ENCODE results near the gene UBE2I.

Gene UBE2I

GRCh38 chr16:1372292-1372950 is 63.0 kb downstream of the UBE2I start:
- Histone ChIP-seq H3K9me3 (ENCODE audit: control insufficient read depth in 2 of 2, low read length in 2 of 2) (no peaks in the 10 kb centered on the region), H3K27me3 (ENCODE audit: control insufficient read depth in 2 of 2, insufficient read depth in 2 of 2, low read length in 2 of 2) (no peaks in the 10 kb centered on the region), H3K27ac (ENCODE audit: low read depth in 2 of 2, low read length in 2 of 2) (no peak overlapping the region), H3K9ac (ENCODE audit: low read depth in 1 of 2, low read length in 2 of 2) (no peak overlapping the region), H3K4me1 (ENCODE audit: control insufficient read depth in 2 of 2, insufficient read depth in 2 of 2, low read length in 2 of 2) (no peaks in the 10 kb centered on the region), H3K4me3 (ENCODE audit: low read length in 2 of 2) (no peak overlapping the region), H3K36me3 (ENCODE audit: control insufficient read depth in 2 of 2, insufficient read depth in 2 of 2, low read length in 2 of 2) (peaks cover 4 to 9% of the 10 kb centered on the region in 2 donors)

GRCh38 chr16:1374418-1375297 is 65.2 kb downstream of the UBE2I start:
- peaks cover 6 to 8% of the 10 kb centered on the region in 2 donors for H3K4me1 ChIP-seq (ENCODE audit: control insufficient read depth in 2 of 2, insufficient read depth in 2 of 2, low read length in 2 of 2)
- no peak overlapping the region for H3K27ac ChIP-seq (ENCODE audit: low read depth in 2 of 2, low read length in 2 of 2)
- no peak overlapping the region for H3K9ac ChIP-seq (ENCODE audit: low read depth in 1 of 2, low read length in 2 of 2)
- H3K36me3 ChIP-seq (ENCODE audit: control insufficient read depth in 2 of 2, insufficient read depth in 2 of 2, low read length in 2 of 2) = peaks cover 3 to 9% of the 10 kb centered on the region in 2 donors
- no peaks in the 10 kb centered on the region for H3K27me3 ChIP-seq (ENCODE audit: control insufficient read depth in 2 of 2, insufficient read depth in 2 of 2, low read length in 2 of 2)
- no peaks in the 10 kb centered on the region for H3K9me3 ChIP-seq (ENCODE audit: control insufficient read depth in 2 of 2, low read length in 2 of 2)
- no peak overlapping the region for H3K4me3 ChIP-seq (ENCODE audit: low read length in 2 of 2)

GRCh38 chr16:1375298-1375640 is 65.8 kb downstream of the UBE2I start:
- Histone ChIP-seq H3K9ac (ENCODE audit: low read depth in 1 of 2, low read length in 2 of 2) (no peak overlapping the region), H3K9me3 (ENCODE audit: control insufficient read depth in 2 of 2, low read length in 2 of 2) (no peaks in the 10 kb centered on the region), H3K27ac (ENCODE audit: low read depth in 2 of 2, low read length in 2 of 2) (no peak overlapping the region), H3K36me3 (ENCODE audit: control insufficient read depth in 2 of 2, insufficient read depth in 2 of 2, low read length in 2 of 2) (peaks cover 0 to 5% of the 10 kb centered on the region in 2 donors), H3K4me3 (ENCODE audit: low read length in 2 of 2) (no peak overlapping the region), H3K27me3 (ENCODE audit: control insufficient read depth in 2 of 2, insufficient read depth in 2 of 2, low read length in 2 of 2) (no peaks in the 10 kb centered on the region), H3K4me1 (ENCODE audit: control insufficient read depth in 2 of 2, insufficient read depth in 2 of 2, low read length in 2 of 2) (peaks cover 6 to 8% of the 10 kb centered on the region in 2 donors)

DNA sequence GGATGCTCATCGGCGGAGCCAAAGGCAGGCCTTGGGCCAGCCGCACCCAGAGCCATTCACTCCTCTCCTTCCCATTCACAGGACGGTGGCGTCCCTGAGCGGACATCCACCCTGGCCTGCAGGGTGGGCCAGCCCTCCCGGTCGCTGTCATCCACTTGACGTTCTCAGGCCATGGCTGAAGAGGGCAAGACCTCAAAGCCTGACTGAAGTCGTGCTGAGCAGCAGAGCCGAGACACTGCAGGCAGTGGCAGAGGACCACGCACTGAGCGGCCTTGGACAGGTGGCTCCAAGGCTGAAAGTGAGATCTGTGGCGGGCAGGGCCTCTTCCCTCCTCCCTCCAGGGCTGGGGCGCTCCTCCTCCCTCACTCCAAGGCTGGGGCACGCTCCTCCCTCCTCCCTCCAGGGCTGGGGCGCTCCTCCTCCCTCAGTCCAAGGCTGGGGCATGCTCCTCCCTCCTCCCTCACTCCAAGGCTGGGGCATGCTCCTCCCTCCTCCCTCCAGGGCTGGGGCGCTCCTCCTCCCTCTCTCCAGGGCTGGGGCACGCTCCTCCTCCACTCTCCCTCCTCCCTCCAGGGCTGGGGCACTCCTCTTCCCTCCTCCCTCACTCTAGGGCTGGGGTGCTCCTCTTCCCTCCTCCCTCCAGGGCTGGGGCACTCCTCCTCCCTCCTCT is 66.4 kb downstream of the UBE2I start:
- no peaks in the 10 kb centered on the region for H3K9me3 ChIP-seq (ENCODE audit: control insufficient read depth in 2 of 2, low read length in 2 of 2)
- H3K27ac ChIP-seq (ENCODE audit: low read depth in 2 of 2, low read length in 2 of 2) = no peak overlapping the region
- peaks cover 0 to 5% of the 10 kb centered on the region in 2 donors for H3K36me3 ChIP-seq (ENCODE audit: control insufficient read depth in 2 of 2, insufficient read depth in 2 of 2, low read length in 2 of 2)
- no peak overlapping the region for H3K9ac ChIP-seq (ENCODE audit: low read depth in 1 of 2, low read length in 2 of 2)
- peaks cover 6 to 8% of the 10 kb centered on the region in 2 donors for H3K4me1 ChIP-seq (ENCODE audit: control insufficient read depth in 2 of 2, insufficient read depth in 2 of 2, low read length in 2 of 2)
- no peak overlapping the region for H3K4me3 ChIP-seq (ENCODE audit: low read length in 2 of 2)
- no peaks in the 10 kb centered on the region for H3K27me3 ChIP-seq (ENCODE audit: control insufficient read depth in 2 of 2, insufficient read depth in 2 of 2, low read length in 2 of 2)

Measured in mucosa of rectum (tissue), 2 donors.